GM21447 (cell line): ENCODE data around the gene RAB13.

Source experiments
- ATAC-seq: cut with Tn5 transposase; IDR thresholded peaks from one replicate; pipeline ENCODE4 v1.9.1; 2021; ENCODE audit not compliant: unreplicated experiment

RAB13 gene

DNA sequence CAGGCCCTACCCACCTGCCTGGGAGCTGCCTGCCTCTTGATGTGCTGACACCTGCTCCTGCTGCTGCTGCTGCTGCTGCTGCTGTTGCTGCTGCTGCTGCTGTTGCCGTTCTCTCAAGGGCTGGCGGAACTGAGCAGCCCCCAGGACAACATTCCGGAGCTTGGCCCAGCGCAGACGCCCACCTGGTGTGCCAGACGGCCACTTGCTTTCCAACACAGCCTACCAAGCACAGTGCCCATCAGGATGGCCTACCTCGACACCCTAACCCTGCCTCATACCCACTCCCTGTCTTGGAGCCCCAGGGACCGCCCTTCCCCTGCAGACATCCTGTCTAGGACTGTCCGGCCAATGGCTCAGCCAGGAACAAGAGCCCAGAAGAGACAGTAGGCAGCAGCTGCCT lies 51.4 kb downstream of the RAB13 start:
- no peak for ATAC-seq

DNA sequence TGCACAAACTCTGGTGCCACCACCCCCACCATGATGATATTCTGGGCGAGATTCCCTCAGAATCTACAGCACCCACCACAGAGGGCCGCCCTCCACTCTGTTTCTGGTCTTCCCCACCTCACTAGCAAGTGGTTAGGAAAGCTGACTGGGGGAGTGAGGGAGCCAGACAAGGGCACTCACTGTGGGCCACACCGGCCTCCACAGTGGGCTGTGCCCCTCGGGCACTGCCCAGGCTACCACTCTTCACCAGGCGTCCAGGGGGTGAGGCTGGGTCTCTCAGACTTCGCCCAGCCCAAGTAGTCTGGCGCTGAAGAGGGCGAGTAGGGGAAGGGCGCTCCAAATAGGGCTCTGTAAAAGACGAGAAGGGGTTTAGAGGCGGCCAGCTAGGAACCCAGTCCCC lies 52.2 kb downstream of the RAB13 start:
- no peak for ATAC-seq

DNA sequence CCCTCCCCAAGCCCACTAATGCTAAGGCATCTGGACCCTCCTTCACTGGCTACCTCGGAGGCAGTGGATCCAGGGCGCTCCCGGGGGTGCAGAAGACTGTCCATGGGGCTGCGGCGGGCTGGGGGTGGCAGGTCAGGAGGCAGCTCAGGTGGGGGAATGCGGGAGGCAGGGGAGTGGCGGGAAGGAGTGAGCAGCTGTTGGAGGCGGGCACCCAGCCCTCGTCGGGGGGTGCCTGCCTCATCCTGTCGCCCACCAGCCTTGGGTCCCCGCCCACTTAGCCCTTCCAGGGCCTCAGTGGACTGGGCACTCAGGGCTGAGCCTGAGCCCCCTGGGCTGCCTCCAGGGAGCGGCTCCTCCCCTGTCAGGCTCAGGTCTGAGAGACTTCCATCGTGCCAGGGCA lies 52.7 kb downstream of the RAB13 start:
- no peak for ATAC-seq

DNA sequence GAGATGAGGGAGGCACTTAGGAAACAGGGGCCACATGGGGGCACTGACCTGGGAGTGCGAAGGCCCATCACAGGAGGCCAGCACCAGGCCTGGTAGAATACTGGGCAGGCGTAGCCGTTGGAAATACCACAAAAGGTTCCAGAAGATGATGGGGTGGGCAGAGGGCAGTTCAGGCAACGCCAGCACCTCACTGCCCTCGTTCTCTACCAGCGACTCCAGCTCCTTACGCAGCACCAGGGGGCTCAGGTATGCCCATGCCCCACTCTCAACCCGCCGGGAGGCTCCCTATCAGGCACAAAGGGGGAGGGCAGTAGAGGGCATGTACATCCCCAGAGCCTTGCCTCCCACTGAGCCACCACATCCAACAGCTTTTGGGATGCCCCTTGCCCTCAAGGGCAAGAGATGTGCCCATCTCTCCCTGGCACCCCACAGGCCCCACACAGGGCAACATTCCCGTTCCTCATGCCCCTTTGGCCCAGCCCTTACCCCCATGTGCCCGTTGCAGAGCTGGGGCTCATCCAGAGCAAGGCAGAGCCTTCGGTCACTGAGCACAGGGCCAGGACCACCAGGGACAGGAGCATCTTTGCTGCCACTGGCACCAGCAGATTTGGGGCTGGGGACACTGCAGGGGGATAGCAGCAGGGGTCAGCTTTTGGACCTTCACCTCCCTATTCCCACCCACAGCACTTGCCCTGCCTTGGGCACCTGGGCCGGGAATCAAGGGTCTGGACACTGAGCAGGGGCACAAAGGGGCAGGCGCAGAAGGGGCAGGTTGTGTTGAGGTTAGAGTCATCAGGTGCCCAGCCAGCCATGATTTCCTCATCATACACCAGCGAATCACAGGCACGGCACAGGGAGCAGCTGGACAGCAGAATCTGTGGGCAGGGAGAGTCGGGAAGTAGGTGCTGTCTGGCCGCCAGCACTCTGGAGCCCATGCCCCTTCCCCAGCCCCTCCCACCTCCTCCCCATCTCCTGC lies 53.7 kb downstream of the RAB13 start:
- no peak for ATAC-seq
